Activated naive CD4-positive, alpha-beta T cell treated with anti-CD3 and anti-CD28 coated beads, Interleukin-2, amount 10 ng/mL, durations not matched to agents 7 days and 5 days (primary cell): ENCODE results near the gene XPNPEP2.

Experiments used
- CTCF ChIA-PET: fragments of 350-600 bp; sonication (Branson Sonifier 250); formaldehyde crosslinking; loops from one replicate; lab custom pipeline; 2021; ENCODE audit warnings: antibody characterized with exemption; lab: Charles Lee
- DNase-seq: peaks from one replicate; pipeline ENCODE4 v3.0.0-alpha.2; 2020
- H3K27ac Mint-ChIP-seq: one replicate; pipeline ENCODE4 v1.8.0; 2021; ENCODE audit warnings: mild to moderate bottlenecking, moderate library complexity, mixed read lengths
- H3K27me3 Mint-ChIP-seq: one replicate; pipeline ENCODE4 v1.8.0; 2021; ENCODE audit warnings: mild to moderate bottlenecking, mixed read lengths
- H3K36me3 Mint-ChIP-seq: one replicate; pipeline ENCODE4 v1.8.0; 2021; ENCODE audit warnings: mixed read lengths
- H3K4me1 Mint-ChIP-seq: one replicate; pipeline ENCODE4 v1.8.0; 2021; ENCODE audit warnings: mixed read lengths
- H3K4me3 Mint-ChIP-seq: one replicate; pipeline ENCODE4 v1.8.0; 2021; ENCODE audit warnings: mild to moderate bottlenecking, moderate library complexity, mixed read lengths
- H3K9me3 Mint-ChIP-seq: one replicate; pipeline ENCODE4 v1.8.0; 2021; ENCODE audit warnings: mixed read lengths

XPNPEP2 gene

GRCh38 chrX:129782706-129783105 lies 43.9 kb downstream of the XPNPEP2 start:
- Mint-ChIP-seq H3K27ac (peak overlapping the region; percentile 79), H3K4me1 (peaks cover 72% of the 10 kb centered on the region), H3K36me3 (peaks cover 70% of the 10 kb centered on the region), H3K4me3 (peak overlapping the region; percentile 94), H3K9me3 (no peaks in the 10 kb centered on the region), H3K27me3 (no peaks in the 10 kb centered on the region)
- CTCF ChIA-PET, result interaction anchor here (0.7 to 6.1 kb wide), 7 partner anchors 11 to 127 kb away, joined by 3 to 39 read pairs (median 6); no protein-coding TSS in a partner anchor
- DNase-seq, result no peak

DNA sequence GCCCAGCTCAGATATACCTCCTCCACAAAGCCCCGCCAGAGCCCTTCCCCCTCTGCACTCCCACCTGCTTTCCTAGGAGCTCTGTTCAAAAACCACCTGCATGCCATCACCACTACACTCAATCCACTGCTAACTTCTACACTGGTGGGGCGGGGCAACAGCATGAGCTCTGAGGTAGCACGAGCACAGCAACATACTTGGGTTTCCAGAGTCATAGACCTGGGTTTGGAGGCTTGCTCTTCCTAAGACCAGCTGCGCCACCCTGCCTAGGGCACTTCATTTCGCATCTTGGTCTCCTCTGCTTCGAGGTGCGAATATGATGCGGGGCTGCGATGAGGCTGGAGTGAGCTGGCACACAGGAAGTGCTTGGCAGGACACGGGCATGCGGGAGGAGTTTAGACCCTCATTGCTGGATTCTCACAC lies 44.5 kb downstream of the XPNPEP2 start:
- CTCF ChIA-PET, result interaction anchor here (0.6 to 6.1 kb wide), 7 partner anchors 11 to 144 kb away, joined by 3 to 39 read pairs (median 6); no protein-coding TSS in a partner anchor

GRCh38 chrX:129784371-129784770 lies 45.6 kb downstream of the XPNPEP2 start:
- H3K9me3 Mint-ChIP-seq, result no peaks in the 10 kb centered on the region
- peaks cover 75% of the 10 kb centered on the region for H3K36me3 Mint-ChIP-seq
- CTCF ChIA-PET, result interaction anchor here (1.5 to 6.1 kb wide), 5 partner anchors 25 to 145 kb away, joined by 3 to 39 read pairs (median 6); no protein-coding TSS in a partner anchor
- peak overlapping the region; percentile 94 for H3K4me3 Mint-ChIP-seq
- no peaks in the 10 kb centered on the region for H3K27me3 Mint-ChIP-seq
- no peak for DNase-seq
- H3K27ac Mint-ChIP-seq, result peak overlapping the region; percentile 69
- peaks cover 58% of the 10 kb centered on the region for H3K4me1 Mint-ChIP-seq

More for the DNA sequence above, 44.5 kb downstream of the XPNPEP2 start:
- H3K4me3 Mint-ChIP-seq, result peak overlapping the region; percentile 94
- H3K27me3 Mint-ChIP-seq, result no peaks in the 10 kb centered on the region
- H3K4me1 Mint-ChIP-seq, result peaks cover 66% of the 10 kb centered on the region
- H3K9me3 Mint-ChIP-seq, result no peaks in the 10 kb centered on the region
- peak overlapping the region; percentile 79 for H3K27ac Mint-ChIP-seq
- peaks cover 71% of the 10 kb centered on the region for H3K36me3 Mint-ChIP-seq
- DNase-seq, result no peak

DNA sequence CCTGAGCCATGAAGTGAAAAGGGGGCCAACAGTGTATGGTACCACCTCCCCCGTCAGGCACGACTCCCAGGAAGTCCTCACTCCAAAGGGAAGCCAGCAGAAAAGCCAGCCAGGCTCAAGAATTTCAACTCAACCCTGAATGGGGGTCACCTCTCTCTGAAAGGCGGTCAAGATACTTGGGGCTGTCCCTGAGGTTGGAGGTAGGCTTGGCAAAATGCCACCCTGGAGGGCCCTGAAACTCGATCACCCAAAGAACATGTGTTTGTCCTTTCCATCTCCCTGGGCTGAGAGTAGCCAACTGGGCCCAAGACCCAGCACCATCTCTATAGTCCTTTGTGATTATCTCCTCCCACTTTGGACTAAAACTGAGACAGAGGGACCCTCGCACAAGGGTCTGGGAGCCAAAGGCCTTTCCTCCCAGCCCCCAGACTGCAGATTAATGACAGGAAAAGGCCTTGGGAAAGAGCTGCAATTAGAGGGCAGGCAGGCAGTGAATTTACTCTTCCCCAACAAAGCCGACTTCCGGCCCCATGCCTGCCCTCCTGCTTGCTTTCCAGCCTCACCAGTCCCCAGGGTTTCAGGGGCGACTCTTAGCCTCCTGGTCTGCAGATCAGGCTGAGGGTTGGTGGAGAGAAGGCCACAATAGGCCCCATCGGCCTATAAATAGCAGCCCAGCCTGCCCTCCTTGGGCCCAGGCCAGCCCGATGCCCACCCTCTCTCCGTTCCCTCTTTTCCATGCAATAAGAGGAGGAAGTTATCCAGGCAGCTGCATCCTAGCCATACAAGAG lies 46.6 kb downstream of the XPNPEP2 start:
- CTCF ChIA-PET, result interaction anchor here (1.5 to 4.2 kb wide), 2 partner anchors 26 to 30 kb away, joined by 5 to 29 read pairs; no protein-coding TSS in a partner anchor
- Mint-ChIP-seq H3K4me1 (peaks cover 58% of the 10 kb centered on the region), H3K27ac (peak overlapping the region; percentile 78), H3K27me3 (no peaks in the 10 kb centered on the region), H3K4me3 (peak overlapping the region; percentile 66), H3K9me3 (no peaks in the 10 kb centered on the region), H3K36me3 (peaks cover 75% of the 10 kb centered on the region)
- no peak for DNase-seq

GRCh38 chrX:129786210-129786651 lies 47.5 kb downstream of the XPNPEP2 start:
- peak overlapping the region; percentile 66 for H3K4me3 Mint-ChIP-seq
- no peaks in the 10 kb centered on the region for H3K9me3 Mint-ChIP-seq

GRCh38 chrX:129787336-129788055 lies 48.7 kb downstream of the XPNPEP2 start:
- CTCF ChIA-PET, result no interaction called here
- H3K27ac Mint-ChIP-seq, result no peak overlapping the region
- peaks cover 50% of the 10 kb centered on the region for H3K4me1 Mint-ChIP-seq
- H3K27me3 Mint-ChIP-seq, result no peaks in the 10 kb centered on the region
- no peaks in the 10 kb centered on the region for H3K9me3 Mint-ChIP-seq
- no peak overlapping the region for H3K4me3 Mint-ChIP-seq
- H3K36me3 Mint-ChIP-seq, result peaks cover 62% of the 10 kb centered on the region
- no peak for DNase-seq

More at GRCh38 chrX:129786210-129786651, 47.5 kb downstream of the XPNPEP2 start:
- Mint-ChIP-seq H3K27me3 (no peaks in the 10 kb centered on the region), H3K27ac (peak overlapping the region; percentile 77), H3K36me3 (peaks cover 72% of the 10 kb centered on the region), H3K4me1 (peaks cover 58% of the 10 kb centered on the region)
- CTCF ChIA-PET, result interaction anchor here (4.2 kb wide), 1 partner anchor 31 kb away, joined by 29 read pairs; no protein-coding TSS in a partner anchor
- no peak for DNase-seq

- Mint-ChIP-seq H3K9me3 (no peaks in the 10 kb centered on the region), H3K4me1 (peaks cover 42% of the 10 kb centered on the region), H3K27ac (no peak overlapping the region), H3K27me3 (no peaks in the 10 kb centered on the region), H3K36me3 (peaks cover 55% of the 10 kb centered on the region), H3K4me3 (no peak overlapping the region)
- DNase-seq, result no peak
- CTCF ChIA-PET, result no interaction called here
These were observed 49.7 kb downstream of the XPNPEP2 start for GRCh38 chrX:129788527-129788926.

- H3K27me3 Mint-ChIP-seq, result no peaks in the 10 kb centered on the region
- no peak for DNase-seq
- peaks cover 49% of the 10 kb centered on the region for H3K36me3 Mint-ChIP-seq
- H3K9me3 Mint-ChIP-seq, result no peaks in the 10 kb centered on the region
- CTCF ChIA-PET, result interaction anchor here (0.8 kb wide), 1 partner anchor 13 kb away, joined by 3 read pairs; no protein-coding TSS in a partner anchor
- no peak overlapping the region for H3K27ac Mint-ChIP-seq
- no peak overlapping the region for H3K4me3 Mint-ChIP-seq
- peaks cover 30% of the 10 kb centered on the region for H3K4me1 Mint-ChIP-seq
These were observed 51.4 kb downstream of the XPNPEP2 start for GRCh38 chrX:129790146-129790545.

GRCh38 chrX:129790808-129791207 lies 52.0 kb downstream of the XPNPEP2 start:
- Mint-ChIP-seq H3K9me3 (no peaks in the 10 kb centered on the region), H3K27me3 (no peaks in the 10 kb centered on the region), H3K4me1 (peaks cover 24% of the 10 kb centered on the region), H3K36me3 (peaks cover 43% of the 10 kb centered on the region), H3K4me3 (no peak overlapping the region), H3K27ac (no peak overlapping the region)
- no peak for DNase-seq
- CTCF ChIA-PET, result no interaction called here

DNA sequence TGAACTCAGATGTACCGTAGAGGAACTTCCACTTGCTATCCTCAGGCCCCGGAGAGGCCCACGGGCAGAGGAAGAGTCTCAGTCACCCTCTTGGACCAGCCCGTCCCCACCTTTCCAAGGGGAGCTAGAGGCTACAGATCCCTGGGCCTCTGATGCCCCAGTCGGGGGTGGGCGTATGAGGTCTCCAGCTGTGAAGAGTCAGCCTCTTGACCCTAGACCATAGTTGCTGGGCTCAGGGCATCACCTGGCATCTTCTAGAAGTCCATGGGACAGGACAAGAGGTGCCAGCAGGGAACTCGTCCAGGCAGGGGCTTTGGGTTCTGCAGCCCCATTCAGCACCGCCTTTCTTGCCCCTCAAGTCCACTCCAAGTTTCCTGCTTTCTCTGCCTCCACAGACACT lies 52.6 kb downstream of the XPNPEP2 start:
- CTCF ChIA-PET, result no interaction called here

DNA sequence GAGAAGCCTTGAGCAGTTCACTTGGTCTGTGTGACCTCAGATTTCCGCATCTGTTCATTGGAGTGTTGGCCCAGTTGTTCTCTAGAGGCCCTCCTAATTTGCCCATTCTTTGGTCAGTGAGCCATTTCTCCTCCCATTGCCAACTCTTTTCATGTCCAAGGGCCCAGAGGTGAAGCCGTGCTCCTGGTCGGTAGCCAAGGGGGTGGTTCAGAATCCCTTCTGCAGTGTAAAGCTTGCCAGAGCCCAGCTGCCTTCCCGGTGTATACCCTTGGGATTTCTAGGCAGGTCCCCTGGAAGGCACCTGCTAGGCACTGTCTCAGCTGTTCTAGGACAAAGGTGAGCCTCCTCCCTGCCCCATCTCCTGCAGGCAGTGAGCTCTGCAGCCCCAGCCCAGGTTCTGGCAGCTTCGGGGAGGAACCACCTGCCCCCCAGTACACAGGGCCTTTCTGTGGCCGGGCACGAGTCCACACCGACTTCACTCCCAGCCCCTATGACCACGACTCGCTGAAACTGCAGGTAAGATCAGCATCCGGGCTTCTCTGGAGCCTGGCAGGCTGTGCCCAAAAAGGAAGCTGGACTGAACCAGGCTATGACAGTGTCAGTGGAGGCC lies 53.3 kb downstream of the XPNPEP2 start:
- no peaks in the 10 kb centered on the region for H3K27me3 Mint-ChIP-seq
- CTCF ChIA-PET, result no interaction called here
- H3K36me3 Mint-ChIP-seq, result peaks cover 38% of the 10 kb centered on the region
- H3K27ac Mint-ChIP-seq, result no peak overlapping the region
- H3K9me3 Mint-ChIP-seq, result no peaks in the 10 kb centered on the region
- H3K4me1 Mint-ChIP-seq, result peaks cover 14% of the 10 kb centered on the region
- no peak overlapping the region for H3K4me3 Mint-ChIP-seq
- no peak for DNase-seq

More for the DNA sequence above, 52.6 kb downstream of the XPNPEP2 start:
- Mint-ChIP-seq H3K4me1 (peaks cover 18% of the 10 kb centered on the region), H3K9me3 (no peaks in the 10 kb centered on the region), H3K4me3 (no peak overlapping the region), H3K27ac (no peak overlapping the region), H3K27me3 (no peaks in the 10 kb centered on the region), H3K36me3 (peaks cover 42% of the 10 kb centered on the region)
- DNase-seq, result no peak

DNA sequence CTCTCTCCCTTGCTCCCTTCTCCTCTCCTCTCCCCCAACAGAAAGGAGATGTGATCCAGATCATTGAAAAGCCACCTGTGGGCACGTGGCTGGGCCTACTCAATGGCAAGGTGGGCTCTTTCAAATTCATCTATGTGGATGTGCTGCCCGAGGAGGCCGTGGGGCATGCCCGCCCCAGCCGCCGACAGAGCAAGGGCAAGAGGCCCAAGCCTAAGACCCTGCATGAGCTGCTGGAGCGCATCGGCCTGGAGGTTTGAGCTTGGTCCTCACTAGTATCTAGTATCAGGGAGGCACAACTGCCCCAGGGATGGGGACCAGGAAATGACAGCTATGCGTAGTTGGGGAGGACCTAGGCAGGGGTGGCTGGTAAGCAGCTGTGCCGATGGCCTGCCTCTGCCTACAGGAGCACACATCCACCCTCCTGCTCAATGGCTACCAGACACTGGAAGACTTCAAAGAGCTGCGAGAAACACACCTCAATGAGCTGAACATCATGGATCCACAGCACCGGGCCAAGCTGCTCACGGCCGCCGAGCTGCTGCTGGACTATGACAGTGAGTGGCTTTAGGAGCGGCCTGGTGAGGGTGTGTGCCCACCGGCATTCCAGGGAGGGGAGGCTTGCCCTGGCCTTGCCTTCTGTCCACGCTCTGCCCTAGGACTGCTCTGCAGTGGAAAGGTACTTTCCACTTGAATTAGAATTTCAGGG lies 54.0 kb downstream of the XPNPEP2 start:
- Mint-ChIP-seq H3K27ac (no peak overlapping the region), H3K9me3 (no peaks in the 10 kb centered on the region), H3K27me3 (no peaks in the 10 kb centered on the region), H3K36me3 (peaks cover 36% of the 10 kb centered on the region), H3K4me1 (peaks cover 11% of the 10 kb centered on the region), H3K4me3 (no peak overlapping the region)
- CTCF ChIA-PET, result no interaction called here
- no peak for DNase-seq

DNA sequence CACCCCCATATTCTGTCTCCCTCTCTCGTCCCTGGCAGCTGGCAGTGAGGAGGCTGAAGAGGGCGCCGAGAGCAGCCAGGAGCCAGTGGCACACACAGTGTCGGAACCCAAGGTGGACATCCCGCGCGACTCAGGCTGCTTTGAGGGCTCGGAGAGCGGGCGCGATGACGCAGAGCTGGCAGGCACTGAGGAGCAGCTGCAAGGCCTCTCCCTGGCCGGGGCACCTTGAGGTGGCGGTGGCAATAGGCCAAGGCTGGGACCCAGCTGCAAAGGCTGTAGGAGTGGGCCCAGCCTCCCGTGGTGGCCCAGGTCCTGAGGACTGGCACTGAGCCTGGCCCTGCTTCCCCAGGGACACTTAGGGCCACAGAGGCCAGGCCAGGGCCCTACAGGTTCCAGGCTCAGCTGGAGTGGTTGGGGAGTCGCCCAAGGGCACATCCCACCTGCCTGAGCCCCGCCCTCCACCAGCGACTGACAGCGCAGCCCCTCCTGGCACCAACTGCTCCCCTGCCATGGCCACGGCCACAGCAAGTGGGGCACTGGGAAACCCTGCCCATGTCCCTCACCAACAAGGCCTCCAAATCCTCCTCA lies 54.9 kb downstream of the XPNPEP2 start:
- peaks cover 16% of the 10 kb centered on the region for H3K4me1 Mint-ChIP-seq
- H3K27ac Mint-ChIP-seq, result peak overlapping the region; percentile 42
- H3K36me3 Mint-ChIP-seq, result peaks cover 38% of the 10 kb centered on the region
- CTCF ChIA-PET, result no interaction called here
- H3K4me3 Mint-ChIP-seq, result no peak overlapping the region
- H3K9me3 Mint-ChIP-seq, result no peaks in the 10 kb centered on the region
- DNase-seq, result no peak
- H3K27me3 Mint-ChIP-seq, result no peaks in the 10 kb centered on the region
